K562 (cell line): ENCODE results near the gene HMGXB3. TPM values are rescaled to one million over a fixed set of nuclear protein-coding genes. Genes with fewer than 3 reads are reported as not detected.
A peak's percentile ranks its signal among the peaks of the same experiment; 100 is the strongest.

ENCODE experiments used
- GATA2 ChIP-seq: sonication (generic); formaldehyde crosslinking; IDR thresholded peaks from 2 replicates; pipeline ENCODE4 v1.4.0; 2020; ENCODE audit warnings: mild to moderate bottlenecking, missing genetic modification reagents
- HDAC3 ChIP-seq: fragments of 450-650 bp; IDR thresholded peaks from 2 replicates; pipeline ENCODE4 v1.6.1; 2018; ENCODE audit warnings: borderline replicate concordance, mild to moderate bottlenecking, moderate library complexity; ENCODE audit not compliant: partially characterized antibody
- RAD21 ChIP-seq, 2 experiments: fragments of 250-450 bp in 1 of 2; fragments of 450-650 bp in 1 of 2; sonication (Bioruptor Pico) in 1 of 2; formaldehyde crosslinking in 1 of 2; IDR thresholded peaks in 1 of 2; conservative IDR thresholded peaks in 1 of 2; 2 replicates each; pipeline versions ENCODE4 v1.4.0 to v1.8.0; 2020 to 2022; ENCODE audit warnings: mild to moderate bottlenecking in 2 of 2, moderate library complexity in 1 of 2
- SP1 ChIP-seq: sonication (generic); formaldehyde crosslinking; IDR thresholded peaks from 2 replicates; pipeline ENCODE4 v1.8.1; 2022; ENCODE audit warnings: mild to moderate bottlenecking, missing genetic modification reagents
- ZBTB12 ChIP-seq: fragments of 250-450 bp; sonication (Bioruptor Pico); IDR thresholded peaks from 2 replicates; pipeline ENCODE4 v1.4.0; 2020
- ZBTB34 ChIP-seq: fragments of 250-450 bp; sonication (Bioruptor Pico); IDR thresholded peaks from 2 replicates; pipeline ENCODE4 v1.8.0; 2021; ENCODE audit warnings: mild to moderate bottlenecking, moderate library complexity
- ZBTB40 ChIP-seq, 2 experiments: fragments of 450-650 bp in 1 of 2; sonication (generic) in 1 of 2; formaldehyde crosslinking in 1 of 2; IDR thresholded peaks; 2 replicates each; pipeline versions ENCODE4 v1.7.1 to v1.9.0; 2016 to 2022; ENCODE audit warnings: inconsistent platforms in 1 of 2, mild to moderate bottlenecking in 1 of 2, missing genetic modification reagents in 1 of 2
- ZNF609 ChIP-seq: sonication (generic); formaldehyde crosslinking; IDR thresholded peaks from 2 replicates; pipeline ENCODE4 v1.8.1; 2023; ENCODE audit warnings: missing genetic modification reagents, mild to moderate bottlenecking, borderline replicate concordance
- polyA plus RNA-seq, 8 experiments: library from polyadenylated mRNA; depleted of rRNA in 4 of 8; stranded (reverse) in 5 of 8; unstranded in 3 of 8; fragments of >200 nt; fragmentation: Nextera tagmentation in 2 of 8; fragmentation: Illumina TruSeq in 1 of 8; extraction: Ambion mirVana in 2 of 8; extraction: Trizol in 1 of 8; gene quantifications; 2 replicates each; pipeline versions ENCODE4 v1.2.1 to v1.2.3, GENCODE V29; 2011 to 2014; ENCODE audit warnings: inconsistent platforms in 1 of 8, missing spikeins in 1 of 8
- total RNA-seq, 7 experiments: library from RNA; depleted of rRNA in 6 of 7; stranded (reverse); fragments of >200 nt in 6 of 7; fragmentation: Illumina TruSeq in 2 of 7; extraction: Trizol in 2 of 7; gene quantifications; 2 replicates each; pipeline versions ENCODE4 v1.2.1 to v1.2.3, GENCODE V29; 2011 to 2021; ENCODE audit warnings: low replicate concordance in 1 of 7

HMGXB3 gene
- total and polyA plus RNA-seq, 9 of the 15 experiments (the other 6 are each of a cell fraction or from before 2014, with no cell fraction given) = 1.8 to 44.1 (median 32.2) TPM

DNA sequence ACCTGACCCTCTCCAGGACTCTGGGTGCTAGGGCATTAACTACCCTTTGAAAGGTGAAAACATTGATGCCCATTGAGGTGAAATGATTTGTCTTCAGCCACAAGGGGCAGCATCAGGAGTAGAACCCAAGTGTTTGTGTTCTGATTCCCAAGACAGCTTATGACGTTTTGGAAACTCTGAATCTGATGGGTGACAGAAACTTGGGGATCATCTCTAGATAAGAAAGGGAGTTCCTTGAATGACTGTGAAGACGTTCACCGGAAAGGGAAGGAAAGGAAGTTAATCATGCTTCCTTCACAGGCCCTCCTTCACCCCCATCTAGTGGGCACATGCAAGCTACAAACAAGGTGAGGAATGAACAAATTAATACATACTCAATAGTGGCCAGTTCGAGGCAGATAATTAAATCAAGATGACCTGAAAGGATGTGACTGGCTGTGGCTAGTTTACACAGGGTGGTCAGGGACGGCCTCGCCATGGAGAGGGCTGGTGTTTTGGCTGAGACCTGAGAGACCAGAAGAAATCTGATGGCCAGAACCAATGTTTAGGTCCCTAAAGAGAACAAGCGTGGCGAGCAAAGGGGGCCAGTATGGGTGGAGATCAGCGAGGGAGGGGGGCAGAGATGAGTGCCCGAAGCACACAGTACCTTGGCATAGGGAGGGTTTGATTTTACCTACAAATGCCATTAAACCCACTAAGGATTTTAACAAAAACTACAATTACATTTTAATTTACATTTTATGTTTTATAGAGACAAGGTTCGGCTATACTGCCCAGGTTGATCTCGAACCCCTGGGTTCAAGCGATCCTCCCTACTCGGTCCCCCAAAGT, 40.9 kb upstream of the HMGXB3 start (continued):
- TF ChIP-seq ZBTB40 (IDR thresholded peaks at IDR 0.05) (peak; percentile 36), ZBTB40 (CRISPR knock-in tag; IDR thresholded peaks at IDR 0.05) (no peak), HDAC3 (peak; percentile 29), ZNF609 (CRISPR knock-in tag) (no peak), ZBTB34 (CRISPR knock-in tag) (no peak), RAD21 (CRISPR knock-in tag; conservative IDR thresholded peaks at IDR 0.05 in 1 of 2, IDR thresholded peaks at IDR 0.05 in 1 of 2) (peak; percentile 86 to 87), GATA2 (CRISPR knock-in tag) (peak; percentile 46; the same call in 1 of the 2 replicates), SP1 (peak; percentile 59; the same call in 1 of the 2 replicates), ZBTB12 (CRISPR knock-in tag) (no peak)
